Mammary epithelial cell (primary cell): ENCODE results near the gene ZMIZ1.

Experiments used
- CTCF ChIP-seq, 2 donors: IDR thresholded peaks in 1 of 2; conservative IDR thresholded peaks in 1 of 2; 2 replicates each; pipeline ENCODE4 v1.5.1; 2011 to 2012; ENCODE audit warnings: inconsistent platforms in 2 of 2, low read length in 2 of 2, mild to moderate bottlenecking in 2 of 2, control low read depth in 1 of 2, low read depth in 1 of 2; ENCODE audit not compliant: insufficient read depth in 1 of 2; ENCODE audit errors: extremely low read depth in 1 of 2
- EZH2 ChIP-seq: IDR thresholded peaks from 2 replicates; pipeline ENCODE4 v1.6.1; 2012; ENCODE audit warnings: low read length, inconsistent platforms, borderline replicate concordance

GRCh38 chr10:79026806-79027146 is 42.0 kb upstream of the ZMIZ1 start:
- no peak for TF ChIP-seq CTCF (conservative IDR thresholded peaks at IDR 0.05 in 1 of 2, IDR thresholded peaks at IDR 0.05 in 1 of 2; ENCODE audit: extremely low read depth in 1 of 2, insufficient read depth in 1 of 2, low read depth in 1 of 2, low read length in 2 of 2)
- TF ChIP-seq EZH2 = no peak
